ENCODE measurements around the gene RNF130. TPM values are rescaled to one million over a fixed set of nuclear protein-coding genes. Genes with fewer than 3 reads are reported as not detected.
"Not testable (repeated sequence)": the region's sequence is repeated elsewhere in the genome, so short reads cannot be mapped to it uniquely, and the experiment has no call there.

The RNF130 gene
- total and polyA plus RNA-seq, 3 experiments from 2014 or later = 15.7 to 22.7 (median 15.9) TPM

DNA sequence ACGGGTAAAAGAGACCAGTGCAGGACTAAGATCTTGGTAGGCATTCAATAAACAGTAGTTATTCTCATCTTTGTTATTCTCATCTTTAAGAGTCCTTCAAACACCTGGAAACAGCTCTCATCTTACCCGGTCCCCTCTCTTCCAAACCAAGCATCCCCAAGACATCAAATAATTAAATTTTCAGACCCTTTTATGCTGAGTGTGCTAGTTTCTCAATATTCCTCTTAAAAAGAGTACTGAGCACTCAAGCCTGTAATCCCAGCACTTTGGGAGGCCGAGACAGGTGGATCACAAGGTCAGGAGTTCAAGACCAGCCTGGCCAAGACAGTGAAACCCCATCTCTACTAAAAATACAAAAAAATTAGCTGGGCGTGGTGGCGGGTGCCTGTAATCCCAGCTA is 112.4 kb downstream of the RNF130 start:
- H3K27me3 Mint-ChIP-seq; H3K9me3 ChIP-seq (ENCODE audit: low read length); H3K27ac ChIP-seq (ENCODE audit: low read depth, low read length); H3K27me3 ChIP-seq (ENCODE audit: insufficient read depth, low read length, poor library complexity, severe bottlenecking); H3K9me3 Mint-ChIP-seq; DNase-seq; H3K4me1 Mint-ChIP-seq; H3K4me3 ChIP-seq (ENCODE audit: low read length); H3K4me1 ChIP-seq (ENCODE audit: insufficient read depth, low read length); H3K4me3 Mint-ChIP-seq; H3K36me3 ChIP-seq (ENCODE audit: insufficient read depth, low read length): not testable (repeated sequence)
- POLR2A ChIA-PET = interaction anchor here (0.5 kb wide), 1 partner anchor 334 kb away, joined by 7 read pairs; no protein-coding TSS in a partner anchor
- peak overlapping the region in 1 of 8 donors; percentile 66 for H3K27ac Mint-ChIP-seq
- CTCF ChIA-PET = interaction anchor here (1.1 kb wide), 1 partner anchor 9 kb away, joined by 4 read pairs; no protein-coding TSS in a partner anchor
- H3K36me3 Mint-ChIP-seq = peaks cover 10 to 41% (median 18%) of the 10 kb centered on the region in 3 donors

- H3K27me3 Mint-ChIP-seq = peaks cover 0 to 2% of the 10 kb centered on the region in 2 donors
- no peaks in the 10 kb centered on the region for H3K9me3 ChIP-seq (ENCODE audit: low read length)
- no peaks in the 10 kb centered on the region for H3K27me3 ChIP-seq (ENCODE audit: insufficient read depth, low read length, poor library complexity, severe bottlenecking)
- POLR2A ChIA-PET = no interaction called here
- no peaks in the 10 kb centered on the region for H3K4me1 Mint-ChIP-seq
- H3K27ac Mint-ChIP-seq = peak overlapping the region in 1 of 8 donors; percentile 77
- H3K4me3 ChIP-seq (ENCODE audit: low read length) = no peak overlapping the region
- DNase-seq = no peak
- H3K27ac ChIP-seq (ENCODE audit: low read depth, low read length) = no peak overlapping the region
- H3K4me3 Mint-ChIP-seq = no peak overlapping the region
- H3K9me3 Mint-ChIP-seq = no peaks in the 10 kb centered on the region
- H3K4me1 ChIP-seq (ENCODE audit: insufficient read depth, low read length) = no peaks in the 10 kb centered on the region
- CTCF ChIA-PET = no interaction called here
- no peaks in the 10 kb centered on the region for H3K36me3 ChIP-seq (ENCODE audit: insufficient read depth, low read length)
- peaks cover 4 to 23% (median 6%) of the 10 kb centered on the region in 3 donors for H3K36me3 Mint-ChIP-seq
Measured at GRCh38 chr5:179955630-179956029, 115.9 kb downstream of the RNF130 start.

- Histone ChIP-seq H3K27me3 (ENCODE audit: insufficient read depth, low read length, poor library complexity, severe bottlenecking) (no peaks in the 10 kb centered on the region), H3K4me1 (ENCODE audit: insufficient read depth, low read length) (no peaks in the 10 kb centered on the region), H3K27ac (ENCODE audit: low read depth, low read length) (no peak overlapping the region), H3K4me3 (ENCODE audit: low read length) (no peak overlapping the region), H3K36me3 (ENCODE audit: insufficient read depth, low read length) (no peaks in the 10 kb centered on the region), H3K9me3 (ENCODE audit: low read length) (no peaks in the 10 kb centered on the region)
- Mint-ChIP-seq H3K36me3 (peaks cover 4 to 22% (median 8%) of the 10 kb centered on the region in 3 donors), H3K4me3 (no peak overlapping the region), H3K27me3 (peaks cover 0 to 2% of the 10 kb centered on the region in 2 donors), H3K4me1 (no peaks in the 10 kb centered on the region), H3K9me3 (no peaks in the 10 kb centered on the region), H3K27ac (no peak overlapping the region)
- ChIA-PET CTCF (no interaction called here), POLR2A (no interaction called here)
- no peak for DNase-seq
Measured at GRCh38 chr5:179955062-179955461, 116.5 kb downstream of the RNF130 start.

GRCh38 chr5:179954434-179954833 is 117.1 kb downstream of the RNF130 start:
- CTCF ChIA-PET = no interaction called here
- no peak overlapping the region for H3K4me3 Mint-ChIP-seq
- no peak overlapping the region for H3K27ac Mint-ChIP-seq
- no peaks in the 10 kb centered on the region for H3K9me3 Mint-ChIP-seq
- H3K36me3 Mint-ChIP-seq = peaks cover 5 to 22% (median 8%) of the 10 kb centered on the region in 3 donors
- POLR2A ChIA-PET = no interaction called here
- Histone ChIP-seq H3K27me3 (ENCODE audit: insufficient read depth, low read length, poor library complexity, severe bottlenecking) (no peaks in the 10 kb centered on the region), H3K4me3 (ENCODE audit: low read length) (no peak overlapping the region), H3K27ac (ENCODE audit: low read depth, low read length) (no peak overlapping the region), H3K4me1 (ENCODE audit: insufficient read depth, low read length) (no peaks in the 10 kb centered on the region), H3K9me3 (ENCODE audit: low read length) (no peaks in the 10 kb centered on the region), H3K36me3 (ENCODE audit: insufficient read depth, low read length) (no peaks in the 10 kb centered on the region)
- H3K4me1 Mint-ChIP-seq = no peaks in the 10 kb centered on the region
- DNase-seq = no peak
- H3K27me3 Mint-ChIP-seq = peaks cover 0 to 2% of the 10 kb centered on the region in 2 donors

DNA sequence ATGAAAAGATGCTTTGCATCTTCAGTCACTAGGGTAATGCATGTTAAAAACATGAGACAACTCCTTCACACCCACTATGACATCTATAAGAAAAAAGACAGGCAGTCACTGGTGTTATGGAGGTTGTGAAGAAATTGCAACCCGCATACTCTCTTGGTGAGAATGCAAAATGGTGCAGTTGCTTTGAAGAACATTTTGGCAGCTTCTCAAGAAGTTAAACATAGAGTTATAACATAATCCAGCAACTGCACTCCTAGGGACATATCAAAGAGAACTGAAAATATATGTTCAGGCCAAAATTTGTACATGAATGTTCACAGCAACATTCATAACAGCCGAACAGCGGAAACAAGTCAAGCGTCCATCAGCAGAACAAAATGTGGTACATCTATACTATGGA is 117.6 kb downstream of the RNF130 start:
- Mint-ChIP-seq H3K27ac (no peak overlapping the region), H3K36me3 (peaks cover 5 to 22% (median 8%) of the 10 kb centered on the region in 3 donors), H3K4me3 (no peak overlapping the region), H3K9me3 (no peaks in the 10 kb centered on the region), H3K4me1 (no peaks in the 10 kb centered on the region), H3K27me3 (peaks cover 0 to 2% of the 10 kb centered on the region in 2 donors)
- no peaks in the 10 kb centered on the region for H3K36me3 ChIP-seq (ENCODE audit: insufficient read depth, low read length)
- H3K27me3 ChIP-seq (ENCODE audit: insufficient read depth, low read length, poor library complexity, severe bottlenecking) = no peaks in the 10 kb centered on the region
- H3K4me3 ChIP-seq (ENCODE audit: low read length) = no peak overlapping the region
- ChIA-PET POLR2A (no interaction called here), CTCF (no interaction called here)
- H3K27ac ChIP-seq (ENCODE audit: low read depth, low read length) = no peak overlapping the region
- no peaks in the 10 kb centered on the region for H3K4me1 ChIP-seq (ENCODE audit: insufficient read depth, low read length)
- no peaks in the 10 kb centered on the region for H3K9me3 ChIP-seq (ENCODE audit: low read length)
- DNase-seq = no peak

GRCh38 chr5:179936976-179937681 is 134.4 kb downstream of the RNF130 start:
- no peak overlapping the region for H3K4me3 ChIP-seq (ENCODE audit: low read length)
- ChIA-PET CTCF (no interaction called here), POLR2A (interaction anchor here (0.6 kb wide), 1 partner anchor 201 kb away, joined by 3 read pairs; no protein-coding TSS in a partner anchor)
- peaks cover 4 to 18% of the 10 kb centered on the region in 2 donors for H3K27me3 Mint-ChIP-seq
- H3K4me1 Mint-ChIP-seq = no peaks in the 10 kb centered on the region
- no peak for DNase-seq
- peaks cover 0 to 5% (median 0%) of the 10 kb centered on the region in 3 donors for H3K36me3 Mint-ChIP-seq
- no peaks in the 10 kb centered on the region for H3K9me3 Mint-ChIP-seq
- H3K27me3 ChIP-seq (ENCODE audit: insufficient read depth, low read length, poor library complexity, severe bottlenecking) = no peaks in the 10 kb centered on the region
- H3K9me3 ChIP-seq (ENCODE audit: low read length) = no peaks in the 10 kb centered on the region
- H3K27ac Mint-ChIP-seq = no peak overlapping the region
- H3K36me3 ChIP-seq (ENCODE audit: insufficient read depth, low read length) = no peaks in the 10 kb centered on the region
- H3K4me1 ChIP-seq (ENCODE audit: insufficient read depth, low read length) = no peaks in the 10 kb centered on the region
- H3K27ac ChIP-seq (ENCODE audit: low read depth, low read length) = no peak overlapping the region
- no peak overlapping the region for H3K4me3 Mint-ChIP-seq

GRCh38 chr5:179930788-179931473 is 140.6 kb downstream of the RNF130 start:
- no peaks in the 10 kb centered on the region for H3K9me3 ChIP-seq (ENCODE audit: low read length)
- Mint-ChIP-seq H3K4me1 (no peaks in the 10 kb centered on the region), H3K9me3 (no peaks in the 10 kb centered on the region), H3K27ac (no peak overlapping the region), H3K36me3 (peaks cover 0 to 1% (median 0%) of the 10 kb centered on the region in 3 donors), H3K4me3 (no peak overlapping the region), H3K27me3 (peaks cover 0 to 5% of the 10 kb centered on the region in 2 donors)
- no peak overlapping the region for H3K4me3 ChIP-seq (ENCODE audit: low read length)
- no peak overlapping the region for H3K27ac ChIP-seq (ENCODE audit: low read depth, low read length)
- DNase-seq = no peak
- CTCF ChIA-PET = no interaction called here
- POLR2A ChIA-PET = no interaction called here
- no peaks in the 10 kb centered on the region for H3K27me3 ChIP-seq (ENCODE audit: insufficient read depth, low read length, poor library complexity, severe bottlenecking)
- H3K36me3 ChIP-seq (ENCODE audit: insufficient read depth, low read length) = no peaks in the 10 kb centered on the region
- H3K4me1 ChIP-seq (ENCODE audit: insufficient read depth, low read length) = no peaks in the 10 kb centered on the region

DNA sequence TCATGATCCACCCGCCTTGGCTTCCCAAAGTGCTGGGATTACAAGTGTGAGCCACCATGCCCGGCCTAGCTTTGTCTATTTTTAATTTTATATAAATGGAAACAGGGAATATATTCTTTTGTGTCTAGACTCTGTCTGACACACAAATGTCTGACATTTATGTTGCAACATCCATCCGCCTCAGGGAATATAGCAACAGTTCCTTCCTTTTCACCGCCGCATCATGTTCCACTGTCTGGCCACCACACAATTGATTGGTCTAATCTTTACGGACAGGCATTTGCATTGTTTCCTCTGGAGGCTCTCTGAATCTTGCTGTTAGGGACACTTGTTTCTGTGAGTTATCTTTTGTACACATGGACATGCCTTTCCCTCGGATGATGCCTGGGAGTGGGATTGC is 143.7 kb downstream of the RNF130 start:
- Mint-ChIP-seq H3K4me1 (no peaks in the 10 kb centered on the region), H3K27me3 (peaks cover 3 to 4% of the 10 kb centered on the region in 2 donors), H3K27ac (peak overlapping the region in 1 of 8 donors; percentile 23), H3K4me3 (no peak overlapping the region), H3K9me3 (no peaks in the 10 kb centered on the region), H3K36me3 (peaks cover 0 to 1% (median 0%) of the 10 kb centered on the region in 3 donors)
- ChIA-PET POLR2A (no interaction called here), CTCF (no interaction called here)
- Histone ChIP-seq H3K4me3 (ENCODE audit: low read length) (no peak overlapping the region), H3K36me3 (ENCODE audit: insufficient read depth, low read length) (no peaks in the 10 kb centered on the region), H3K27me3 (ENCODE audit: insufficient read depth, low read length, poor library complexity, severe bottlenecking) (no peaks in the 10 kb centered on the region), H3K4me1 (ENCODE audit: insufficient read depth, low read length) (no peaks in the 10 kb centered on the region), H3K27ac (ENCODE audit: low read depth, low read length) (no peak overlapping the region), H3K9me3 (ENCODE audit: low read length) (no peaks in the 10 kb centered on the region)
- DNase-seq = no peak
